AG04449 (cell line): ENCODE data around the gene BDKRB2.
A peak's percentile ranks its signal among the peaks of the same experiment; 100 is the strongest.

Source experiments
- CTCF ChIA-PET: fragments of 350-600 bp; formaldehyde crosslinking; extraction: SDS; loops from one replicate; lab custom pipeline; 2021; ENCODE audit warnings: antibody characterized with exemption; lab: Yijun Ruan, JAX
- POLR2A ChIA-PET: fragments of 400-600, 350-600 bp; formaldehyde crosslinking; extraction: SDS; loops from one replicate; lab custom pipeline; 2020; ENCODE audit warnings: antibody characterized with exemption, inconsistent platforms; lab: Yijun Ruan, JAX
- DNase-seq: peaks from one replicate; pipeline ENCODE4 v3.0.0-alpha.2; 2010; ENCODE audit warnings: low read depth, low spot score
- H3K4me3 ChIP-seq: 2 replicates; pipeline ENCODE4 v1.5.1; 2011; ENCODE audit warnings: low read depth, mild to moderate bottlenecking, control low read depth, low read length
- TF ChIP-seq, protein P1 (sequence below): IDR thresholded peaks from one replicate; pipeline ENCODE4 v1.5.1; 2011; ENCODE audit warnings: mild to moderate bottlenecking, moderate library complexity, low read length, control low read depth, inconsistent platforms; ENCODE audit not compliant: insufficient read depth; ENCODE audit errors: missing control alignments

The BDKRB2 gene

DNA sequence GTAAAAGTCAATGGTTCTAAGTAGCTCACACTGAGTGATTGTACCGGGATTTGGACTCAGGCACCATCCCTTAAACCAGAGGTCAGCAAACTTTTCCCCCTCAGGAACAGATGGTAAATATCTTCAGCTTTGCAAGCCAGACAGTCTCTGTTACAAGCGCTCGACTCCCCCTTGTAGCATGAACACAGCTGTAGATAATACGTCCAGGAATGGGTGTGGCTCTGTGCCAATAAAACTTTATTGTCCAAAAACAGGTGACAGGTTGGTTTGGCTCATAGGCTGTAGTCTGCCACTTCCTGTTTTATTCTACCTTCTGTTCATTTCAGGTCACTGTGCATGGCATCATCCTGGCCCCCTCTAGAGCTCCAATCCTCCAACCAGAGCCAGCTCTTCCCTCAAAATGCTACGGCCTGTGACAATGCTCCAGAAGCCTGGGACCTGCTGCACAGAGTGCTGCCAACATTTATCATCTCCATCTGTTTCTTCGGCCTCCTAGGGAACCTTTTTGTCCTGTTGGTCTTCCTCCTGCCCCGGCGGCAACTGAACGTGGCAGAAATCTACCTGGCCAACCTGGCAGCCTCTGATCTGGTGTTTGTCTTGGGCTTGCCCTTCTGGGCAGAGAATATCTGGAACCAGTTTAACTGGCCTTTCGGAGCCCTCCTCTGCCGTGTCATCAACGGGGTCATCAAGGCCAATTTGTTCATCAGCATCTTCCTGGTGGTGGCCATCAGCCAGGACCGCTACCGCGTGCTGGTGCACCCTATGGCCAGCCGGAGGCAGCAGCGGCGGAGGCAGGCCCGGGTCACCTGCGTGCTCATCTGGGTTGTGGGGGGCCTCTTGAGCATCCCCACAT is 58.9 kb downstream of the BDKRB2 start:
- TF ChIP-seq, protein P1, sequence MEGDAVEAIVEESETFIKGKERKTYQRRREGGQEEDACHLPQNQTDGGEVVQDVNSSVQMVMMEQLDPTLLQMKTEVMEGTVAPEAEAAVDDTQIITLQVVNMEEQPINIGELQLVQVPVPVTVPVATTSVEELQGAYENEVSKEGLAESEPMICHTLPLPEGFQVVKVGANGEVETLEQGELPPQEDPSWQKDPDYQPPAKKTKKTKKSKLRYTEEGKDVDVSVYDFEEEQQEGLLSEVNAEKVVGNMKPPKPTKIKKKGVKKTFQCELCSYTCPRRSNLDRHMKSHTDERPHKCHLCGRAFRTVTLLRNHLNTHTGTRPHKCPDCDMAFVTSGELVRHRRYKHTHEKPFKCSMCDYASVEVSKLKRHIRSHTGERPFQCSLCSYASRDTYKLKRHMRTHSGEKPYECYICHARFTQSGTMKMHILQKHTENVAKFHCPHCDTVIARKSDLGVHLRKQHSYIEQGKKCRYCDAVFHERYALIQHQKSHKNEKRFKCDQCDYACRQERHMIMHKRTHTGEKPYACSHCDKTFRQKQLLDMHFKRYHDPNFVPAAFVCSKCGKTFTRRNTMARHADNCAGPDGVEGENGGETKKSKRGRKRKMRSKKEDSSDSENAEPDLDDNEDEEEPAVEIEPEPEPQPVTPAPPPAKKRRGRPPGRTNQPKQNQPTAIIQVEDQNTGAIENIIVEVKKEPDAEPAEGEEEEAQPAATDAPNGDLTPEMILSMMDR: no peak
- ChIA-PET POLR2A (interaction anchor here (0.6 to 1.1 kb wide), 2 partner anchors 10 to 42 kb away, joined by 3 to 4 read pairs; no protein-coding TSS in a partner anchor), CTCF (interaction anchor here (1.0 to 9.1 kb wide), 3 partner anchors 10 to 160 kb away, joined by 3 to 111 read pairs (median 98); no protein-coding TSS in a partner anchor)
- no peak overlapping the region for H3K4me3 ChIP-seq
- no peak for DNase-seq

DNA sequence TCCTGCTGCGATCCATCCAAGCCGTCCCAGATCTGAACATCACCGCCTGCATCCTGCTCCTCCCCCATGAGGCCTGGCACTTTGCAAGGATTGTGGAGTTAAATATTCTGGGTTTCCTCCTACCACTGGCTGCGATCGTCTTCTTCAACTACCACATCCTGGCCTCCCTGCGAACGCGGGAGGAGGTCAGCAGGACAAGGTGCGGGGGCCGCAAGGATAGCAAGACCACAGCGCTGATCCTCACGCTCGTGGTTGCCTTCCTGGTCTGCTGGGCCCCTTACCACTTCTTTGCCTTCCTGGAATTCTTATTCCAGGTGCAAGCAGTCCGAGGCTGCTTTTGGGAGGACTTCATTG is 59.5 kb downstream of the BDKRB2 start:
- ChIA-PET POLR2A (no interaction called here), CTCF (interaction anchor here (2.9 to 9.1 kb wide), 3 partner anchors 8 to 161 kb away, joined by 20 to 111 read pairs (median 98); partner anchors contain the start of gene BDKRB1)
- DNase-seq: no peak
- H3K4me3 ChIP-seq: no peak overlapping the region
- TF ChIP-seq, protein P1: no peak

DNA sequence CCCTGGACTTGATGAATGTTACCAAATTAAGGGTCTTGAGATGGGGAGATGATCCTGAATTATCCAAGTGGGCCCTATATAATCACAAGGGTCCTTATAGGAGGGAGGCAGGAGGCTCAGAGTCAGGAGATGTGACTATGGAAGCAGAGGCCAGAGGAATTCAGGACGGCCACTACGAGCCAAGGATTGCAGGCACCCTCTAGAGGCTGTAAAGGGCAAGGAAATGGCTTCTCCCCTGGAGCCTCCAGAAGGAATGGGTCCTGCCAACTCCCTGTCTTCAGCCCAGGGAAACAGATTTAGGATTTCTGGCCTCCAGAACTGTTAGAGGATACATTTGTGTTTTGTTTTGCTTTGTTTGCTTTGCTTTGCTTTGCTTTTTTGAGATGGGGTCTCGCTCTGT is 60.2 kb downstream of the BDKRB2 start:
- TF ChIP-seq, protein P1: peak; percentile 54
- H3K4me3 ChIP-seq: no peak overlapping the region
- ChIA-PET POLR2A (no interaction called here), CTCF (interaction anchor here (2.9 to 9.1 kb wide), 3 partner anchors 8 to 161 kb away, joined by 20 to 111 read pairs (median 98); partner anchors contain the start of gene BDKRB1)
- DNase-seq: no peak

DNA sequence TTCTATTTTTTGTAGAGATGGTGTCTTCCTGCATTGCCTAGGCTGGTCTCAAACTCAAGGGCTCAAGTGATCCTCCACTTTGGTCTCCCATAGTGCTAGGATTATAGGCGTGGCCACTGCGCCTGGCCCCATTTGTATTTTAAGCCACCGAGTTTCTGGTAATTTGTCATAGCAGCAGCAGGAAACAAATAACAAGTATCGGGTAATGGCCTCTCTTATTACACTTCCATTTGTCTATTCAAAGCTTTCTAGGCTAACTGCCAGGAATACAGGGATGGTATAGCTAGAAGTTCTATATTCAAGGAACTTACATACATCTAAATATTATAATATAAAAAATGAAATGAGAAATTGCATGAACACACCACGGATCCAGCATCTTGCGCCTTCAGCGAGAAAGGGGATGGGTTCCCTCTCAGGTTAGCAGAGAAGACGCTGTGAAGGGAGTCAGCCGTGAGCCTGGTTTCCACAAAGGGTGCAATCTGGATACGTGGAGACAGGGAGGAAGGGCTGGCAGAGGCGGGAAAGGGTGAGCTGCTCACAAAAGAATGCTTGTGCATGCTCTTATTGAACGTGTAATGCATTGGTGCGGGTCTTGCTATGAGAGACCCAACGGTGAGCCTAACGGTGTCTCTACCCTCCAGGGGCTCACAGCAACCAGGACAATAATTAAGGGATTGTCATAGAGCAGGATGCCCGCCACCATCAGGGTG is 60.9 kb downstream of the BDKRB2 start:
- no peak overlapping the region for H3K4me3 ChIP-seq
- TF ChIP-seq, protein P1: no peak
- CTCF ChIA-PET: interaction anchor here (0.6 to 9.1 kb wide), 5 partner anchors 8 to 267 kb away, joined by 3 to 111 read pairs (median 20); partner anchors contain the start of gene BDKRB1
- POLR2A ChIA-PET: no interaction called here
- no peak for DNase-seq

DNA sequence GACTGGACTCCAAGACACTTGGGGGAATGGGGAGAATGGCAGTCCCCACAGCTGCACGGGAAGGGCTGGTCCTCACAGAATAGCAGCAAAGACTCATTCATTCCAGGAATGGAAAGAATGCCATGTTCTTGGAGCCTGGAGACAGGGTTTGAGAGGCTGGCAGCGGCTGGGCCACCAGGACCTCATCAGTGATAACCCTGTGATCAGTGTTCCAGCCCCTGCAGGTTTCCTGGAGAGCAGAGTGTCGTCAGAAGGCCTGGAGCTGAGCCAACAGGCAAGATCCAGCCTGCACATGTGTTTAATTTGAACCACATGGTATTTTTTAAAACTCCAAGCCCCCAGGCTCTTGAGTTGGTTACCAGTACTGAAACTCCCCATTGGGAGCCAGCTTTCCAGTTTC is 62.7 kb downstream of the BDKRB2 start:
- CTCF ChIA-PET: interaction anchor here (2.7 to 9.0 kb wide), 3 partner anchors 7 to 167 kb away, joined by 16 to 98 read pairs (median 20); partner anchors contain the start of gene BDKRB1
- DNase-seq: no peak
- no peak overlapping the region for H3K4me3 ChIP-seq
- TF ChIP-seq, protein P1: no peak
- POLR2A ChIA-PET: no interaction called here
